H1 (cell line): Measurements from ENCODE around the gene RAD51B. TPM values are rescaled to one million over a fixed set of nuclear protein-coding genes. Genes with fewer than 3 reads are reported as not detected.

Source experiments
- CTCF ChIA-PET: fragments of 300-600 bp; sonication (Branson Sonifier 250); formaldehyde crosslinking; loops from one replicate; lab custom pipeline; 2021; ENCODE audit not compliant: partially characterized antibody; lab: Charles Lee
- POLR2A ChIA-PET: fragments of 300-600 bp; sonication (Branson Sonifier 250); formaldehyde crosslinking; loops from one replicate; lab custom pipeline; 2021; ENCODE audit warnings: inconsistent platforms; ENCODE audit not compliant: partially characterized antibody; lab: Charles Lee
- DNase-seq, 2 experiments: peaks; one replicate each; pipeline versions ENCODE4 v3.0.0 to v3.0.0-alpha.2; 2010 to 2022; ENCODE audit warnings: low spot score in 2 of 2, low read depth in 1 of 2, mixed read lengths in 1 of 2
- FAIRE-seq: peaks from 2 replicates; lab custom pipeline; 2011; peaks lifted over from hg19 to GRCh38; lab: Jason Lieb, UNC
- H2AFZ ChIP-seq: 2 replicates; pipeline ENCODE4 v1.8.1; 2012; ENCODE audit warnings: low read length, inconsistent platforms
- H2AK5ac ChIP-seq: 2 replicates; pipeline ENCODE4 v1.6.1; 2013; ENCODE audit warnings: low read depth, low read length
- H2BK120ac ChIP-seq: replicated peaks from 2 replicates; pipeline ENCODE3; 2013; ENCODE audit warnings: low read depth, low read length, inconsistent platforms
- H2BK12ac ChIP-seq: 2 replicates; pipeline ENCODE4 v1.6.1; 2013; ENCODE audit warnings: low read depth, low read length
- H2BK15ac ChIP-seq: 2 replicates; pipeline ENCODE4 v1.6.1; 2013; ENCODE audit warnings: low read length
- H2BK20ac ChIP-seq: 2 replicates; pipeline ENCODE4 v1.6.1; 2013; ENCODE audit warnings: low read length
- H2BK5ac ChIP-seq: 2 replicates; pipeline ENCODE4 v1.6.1; 2013; ENCODE audit warnings: low read depth, low read length
- H3K14ac ChIP-seq: 2 replicates; pipeline ENCODE4 v1.6.1; 2013; ENCODE audit warnings: inconsistent platforms; ENCODE audit not compliant: insufficient read length
- H3K18ac ChIP-seq: 2 replicates; pipeline ENCODE4 v1.6.1; 2013; ENCODE audit warnings: low read length; ENCODE audit errors: extremely low read depth
- H3K23ac ChIP-seq: 2 replicates; pipeline ENCODE4 v1.6.1; 2013; ENCODE audit warnings: inconsistent platforms; ENCODE audit not compliant: insufficient read length
- H3K23me2 ChIP-seq: 2 replicates; pipeline ENCODE4 v1.6.1; 2013; ENCODE audit warnings: low read depth, low read length
- H3K27ac ChIP-seq: 2 replicates; pipeline ENCODE4 v1.6.1; 2011; ENCODE audit warnings: low read depth, low read length, inconsistent platforms
- H3K27me3 ChIP-seq, 4 experiments: replicated peaks in 1 of 4; 1 replicate in 1 of 4; 2 replicates in 3 of 4; pipeline versions ENCODE4 v1.6.1 to v1.8.1; 2011 to 2013; ENCODE audit warnings: low read length in 3 of 4, mild to moderate bottlenecking in 3 of 4, inconsistent platforms in 2 of 4, mixed read lengths in 2 of 4, moderate library complexity in 1 of 4; ENCODE audit not compliant: control insufficient read depth in 3 of 4, insufficient read depth in 3 of 4; ENCODE audit errors: extremely low read depth in 1 of 4
- H3K36me3 ChIP-seq, 4 experiments: 2 replicates each; pipeline versions ENCODE4 v1.6.1 to v1.8.1; 2011 to 2013; ENCODE audit warnings: mild to moderate bottlenecking in 4 of 4, low read length in 3 of 4, moderate library complexity in 2 of 4, control low read depth in 1 of 4, inconsistent platforms in 1 of 4; ENCODE audit not compliant: insufficient read depth in 4 of 4, control insufficient read depth in 2 of 4
- H3K4ac ChIP-seq: replicated peaks from 2 replicates; pipeline ENCODE3; 2013; ENCODE audit warnings: low read length, low read depth, mixed read lengths, inconsistent platforms; ENCODE audit not compliant: insufficient read length
- H3K4me1 ChIP-seq, 4 experiments: replicated peaks in 1 of 4; 1 replicate in 1 of 4; 2 replicates in 3 of 4; pipeline versions ENCODE4 v1.6.1 to v1.8.1; 2011 to 2013; ENCODE audit warnings: low read length in 3 of 4, inconsistent platforms in 2 of 4, mixed read lengths in 1 of 4; ENCODE audit not compliant: insufficient read depth in 4 of 4, control insufficient read depth in 3 of 4
- H3K4me2 ChIP-seq, 2 experiments: 2 replicates each; pipeline versions ENCODE4 v1.6.1 to v1.8.1; 2011 to 2013; ENCODE audit warnings: low read depth in 2 of 2, low read length in 2 of 2, control low read depth in 1 of 2, inconsistent platforms in 1 of 2, mild to moderate bottlenecking in 1 of 2; ENCODE audit not compliant: insufficient read depth in 1 of 2
- H3K4me3 ChIP-seq, 4 experiments: fragments of 200-600, 300-600 bp in 1 of 4; sonication (generic), shearing (Covaris generic), sonication (Bioruptor Twin) in 1 of 4; 2 replicates each; pipeline versions ENCODE4 v1.5.1 to v1.8.1; 2011 to 2016; ENCODE audit warnings: low read length in 4 of 4, low read depth in 3 of 4, control low read depth in 2 of 4, inconsistent platforms in 2 of 4, mild to moderate bottlenecking in 2 of 4, mixed read lengths in 1 of 4, moderate library complexity in 1 of 4; ENCODE audit not compliant: insufficient read depth in 2 of 4; ENCODE audit errors: extremely low read depth in 1 of 4
- H3K56ac ChIP-seq: replicated peaks from 2 replicates; pipeline ENCODE3; 2013; ENCODE audit warnings: low read depth, mild to moderate bottlenecking, mixed read lengths, low read length, inconsistent platforms; ENCODE audit not compliant: insufficient read length
- H3K79me1 ChIP-seq: 2 replicates; pipeline ENCODE4 v1.6.1; 2013; ENCODE audit warnings: low read depth, low read length, control low read depth
- H3K79me2 ChIP-seq, 2 experiments: 2 replicates each; pipeline versions ENCODE4 v1.6.1 to v1.8.1; 2012 to 2013; ENCODE audit warnings: low read length in 2 of 2, mild to moderate bottlenecking in 2 of 2, inconsistent platforms in 1 of 2; ENCODE audit not compliant: insufficient read depth in 2 of 2, control insufficient read depth in 1 of 2
- H3K9ac ChIP-seq, 4 experiments: replicated peaks in 1 of 4; 1 replicate in 1 of 4; 2 replicates in 3 of 4; pipeline versions ENCODE4 v1.6.1 to v1.8.1; 2011 to 2013; ENCODE audit warnings: low read depth in 3 of 4, low read length in 3 of 4, control low read depth in 2 of 4, mild to moderate bottlenecking in 2 of 4, moderate library complexity in 2 of 4, inconsistent platforms in 1 of 4; ENCODE audit errors: extremely low read depth in 1 of 4
- H3K9me3 ChIP-seq, 2 experiments: 2 replicates each; pipeline versions ENCODE4 v1.6.1 to v1.8.1; 2012 to 2013; ENCODE audit warnings: mild to moderate bottlenecking in 2 of 2, moderate library complexity in 2 of 2, control low read depth in 1 of 2, inconsistent platforms in 1 of 2, low read depth in 1 of 2, low read length in 1 of 2, mixed read lengths in 1 of 2; ENCODE audit not compliant: insufficient read depth in 2 of 2
- H4K20me1 ChIP-seq, 2 experiments: replicated peaks in 1 of 2; 2 replicates each; pipeline versions ENCODE3 to v1.8.1; 2011 to 2013; ENCODE audit warnings: inconsistent platforms in 2 of 2, low read length in 2 of 2, mild to moderate bottlenecking in 1 of 2; ENCODE audit not compliant: insufficient read depth in 2 of 2, control insufficient read depth in 1 of 2
- H4K5ac ChIP-seq: 2 replicates; pipeline ENCODE4 v1.6.1; 2013; ENCODE audit warnings: low read length, low read depth, mixed read lengths, inconsistent platforms; ENCODE audit not compliant: insufficient read length
- H4K8ac ChIP-seq: 2 replicates; pipeline ENCODE4 v1.8.0; 2013; ENCODE audit warnings: mild to moderate bottlenecking, moderate library complexity, low read length, inconsistent platforms; ENCODE audit not compliant: insufficient read depth; ENCODE audit errors: extremely low read depth
- H4K91ac ChIP-seq: replicated peaks from 2 replicates; pipeline ENCODE3; 2013; ENCODE audit warnings: low read length, mixed read lengths, inconsistent platforms; ENCODE audit not compliant: insufficient read length
- GABPA ChIP-seq: IDR thresholded peaks from 2 replicates; pipeline ENCODE4 v1.6.1; 2011; ENCODE audit warnings: mild to moderate bottlenecking, low read length, moderate library complexity, borderline replicate concordance; ENCODE audit not compliant: insufficient read depth
- HDAC6 ChIP-seq: IDR thresholded peaks from one replicate; pipeline ENCODE4 v1.7.1; 2012; ENCODE audit warnings: low read depth, mild to moderate bottlenecking, inconsistent platforms, low read length, moderate library complexity
- JUN ChIP-seq: IDR thresholded peaks from 2 replicates; pipeline ENCODE4 v1.6.1; 2011; ENCODE audit warnings: low read depth, mild to moderate bottlenecking, improper control_type of control experiment, low read length
- KDM5A ChIP-seq: fragments of 200-600 bp; IDR thresholded peaks from 2 replicates; pipeline ENCODE4 v1.7.1; 2012; ENCODE audit warnings: mild to moderate bottlenecking, low read length, inconsistent platforms, mixed read lengths
- MAFK ChIP-seq: IDR thresholded peaks from 2 replicates; pipeline ENCODE4 v1.6.1; 2012; ENCODE audit warnings: low read depth, mild to moderate bottlenecking, improper control_type of control experiment, low read length
- POLR2A ChIP-seq, 2 experiments: IDR thresholded peaks; 1 replicate in 1 of 2; 2 replicates in 1 of 2; pipeline ENCODE4 v1.6.1; 2011; ENCODE audit warnings: low read depth in 2 of 2, low read length in 2 of 2, mild to moderate bottlenecking in 2 of 2; ENCODE audit errors: control extremely low read depth in 1 of 2
- POLR2AphosphoS5 ChIP-seq: IDR thresholded peaks from 2 replicates; pipeline ENCODE4 v1.6.1; 2011; ENCODE audit warnings: low read depth, low read length
- SP1 ChIP-seq: IDR thresholded peaks from 2 replicates; pipeline ENCODE4 v1.6.1; 2011; ENCODE audit warnings: low read depth, low read length
- SP4 ChIP-seq: IDR thresholded peaks from 2 replicates; pipeline ENCODE4 v1.6.1; 2012; ENCODE audit warnings: low read length, inconsistent platforms
- SUZ12 ChIP-seq: fragments of 200-600 bp; sonication (generic); IDR thresholded peaks from 2 replicates; pipeline ENCODE4 v1.6.1; 2012; ENCODE audit warnings: mild to moderate bottlenecking, inconsistent platforms, low read length, moderate library complexity, mixed read lengths
- WGBS, 2 experiments: shearing (Covaris generic) in 1 of 2; methylation state at CpG; one replicate each; pipeline versions ENCODE4 v1.1.6 to v1.1.7; 2013 to 2015; ENCODE audit warnings: low lambda C conversion rate in 2 of 2, mixed read lengths in 2 of 2, inconsistent platforms in 1 of 2, low coverage in 1 of 2, missing lambda C conversion rate in 1 of 2; ENCODE audit not compliant: insufficient replicate concordance in 2 of 2, insufficient coverage in 1 of 2, insufficient read length in 1 of 2; ENCODE audit errors: extremely low coverage in 1 of 2, missing lambda C conversion rate in 1 of 2; 5-methylcytosine and 5-hydroxymethylcytosine counted together
- polyA plus RNA-seq, 7 experiments: library from polyadenylated mRNA; depleted of rRNA in 3 of 7; stranded (reverse) in 5 of 7; unstranded in 2 of 7; fragments of >200 nt in 5 of 7; fragments of 200-250 nt in 2 of 7; gene quantifications; 1 replicate in 5 of 7; 2 replicates in 1 of 7; 4 replicates in 1 of 7; pipeline versions ENCODE4 v1.2.1 to v1.2.3, GENCODE V29; 2011 to 2013; ENCODE audit warnings: missing spikeins in 2 of 7, mixed read lengths in 2 of 7
- total RNA-seq: library from RNA; stranded (reverse); fragmentation: NEBNext Ultra II Directional; extraction: Animal tissue kit (Norgen Biotek cat#: 25700); gene quantifications from 2 replicates; pipeline ENCODE4 v1.2.1, GENCODE V29; 2021
- TF ChIP-seq, protein P1 (sequence below): IDR thresholded peaks from 2 replicates; pipeline ENCODE4 v1.6.1; 2012; ENCODE audit warnings: low read length, inconsistent platforms

The RAD51B gene
- total and polyA plus RNA-seq, 2 of the 8 experiments (the other 6 are each of a cell fraction or from before 2014, with no cell fraction given) = 3.9 to 14.9 TPM

DNA sequence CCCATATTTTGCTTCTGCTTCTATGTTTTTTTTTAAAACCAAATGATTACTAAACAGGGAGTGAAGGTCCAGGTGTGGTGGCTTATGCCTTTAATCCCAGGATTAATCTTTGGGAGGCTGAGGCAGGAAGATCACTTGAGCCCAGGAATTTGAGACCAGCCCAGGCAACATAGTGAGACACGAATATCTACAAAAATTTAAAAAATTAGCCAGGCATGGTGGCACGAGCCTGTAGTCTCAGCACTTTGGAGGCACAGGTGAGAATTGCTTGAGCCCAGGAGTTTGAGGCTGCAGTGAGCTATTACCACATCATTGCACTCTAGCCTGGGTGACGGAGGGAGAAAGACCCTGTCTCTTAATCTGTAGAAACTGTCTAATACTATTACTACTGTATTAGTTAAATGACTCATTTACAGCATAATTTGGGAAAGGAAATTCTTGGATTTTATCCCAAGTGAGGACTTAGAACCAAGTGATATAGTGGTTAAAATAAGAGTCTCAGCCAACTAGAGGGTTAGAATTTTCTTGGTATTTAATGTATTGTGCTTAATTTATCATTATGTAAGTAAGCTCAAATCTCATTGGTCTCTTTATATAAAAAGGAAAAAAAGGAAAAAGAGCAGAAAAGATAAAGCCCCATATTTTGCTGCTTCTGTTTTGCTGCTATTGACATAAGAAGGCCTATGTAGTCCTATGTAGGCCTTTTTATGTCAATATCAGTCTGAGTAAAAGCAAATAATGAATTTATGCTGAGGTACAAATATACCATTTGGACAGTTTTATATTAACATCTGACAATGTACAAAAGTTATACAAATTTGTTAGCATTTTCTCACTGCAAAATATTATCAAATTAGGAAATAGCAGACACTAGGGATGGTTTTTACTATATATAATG lies 163.4 kb downstream of the RAD51B start:
- Histone ChIP-seq H2BK20ac (no peak overlapping the region), H2BK5ac (no peak overlapping the region), H2BK120ac (no peak overlapping the region), H3K9me3 (no peaks in the 10 kb centered on the region), H3K23me2 (no peaks in the 10 kb centered on the region), H4K5ac (no peak overlapping the region), H3K79me1 (no peaks in the 10 kb centered on the region), H2AK5ac (no peak overlapping the region), H3K27ac (no peak overlapping the region), H3K4ac (no peak overlapping the region), H3K14ac (no peak overlapping the region), H4K91ac (no peak overlapping the region), H3K4me3 (no peak overlapping the region), H2AFZ (no peak overlapping the region), H4K20me1 (no peaks in the 10 kb centered on the region), H3K4me1 (peaks cover 0 to 4% (median under 1%) of the 10 kb centered on the region in 4 experiments; a peak in 2 of 7 replicates), H3K36me3 (no peaks in the 10 kb centered on the region), H3K27me3 (no peaks in the 10 kb centered on the region), H3K4me2 (no peak overlapping the region), H2BK15ac (no peak overlapping the region), H3K79me2 (no peaks in the 10 kb centered on the region), H3K56ac (no peak overlapping the region), H2BK12ac (no peak overlapping the region), H4K8ac (no peak overlapping the region), H3K18ac (no peak overlapping the region), H3K23ac (no peak overlapping the region), H3K9ac (no peak overlapping the region)
- ChIA-PET CTCF (interaction anchor here (0.7 to 1.3 kb wide), 2 partner anchors 16 to 371 kb away, joined by 3 to 4 read pairs; no protein-coding TSS in a partner anchor), POLR2A (interaction anchor here (0.9 kb wide), 1 partner anchor 140 kb away, joined by 3 read pairs; no protein-coding TSS in a partner anchor)
- no peak for DNase-seq
- no peak for FAIRE-seq
- 76% methylated on average over 3 of the region's 3 CpGs; no CpG with 5 or more reads in 1 of the 2 experiments for WGBS, 2 experiments
- TF ChIP-seq JUN (no peak), MAFK (no peak), GABPA (no peak), POLR2AphosphoS5 (no peak), SP1 (no peak), SP4 (no peak), POLR2A (IDR thresholded peaks at IDR 0.05; ENCODE audit: control extremely low read depth in 1 of 2, low read depth in 2 of 2, low read length in 2 of 2) (no peak), KDM5A (no peak), HDAC6 (no peak), SUZ12 (no peak)
- TF ChIP-seq, protein P1, sequence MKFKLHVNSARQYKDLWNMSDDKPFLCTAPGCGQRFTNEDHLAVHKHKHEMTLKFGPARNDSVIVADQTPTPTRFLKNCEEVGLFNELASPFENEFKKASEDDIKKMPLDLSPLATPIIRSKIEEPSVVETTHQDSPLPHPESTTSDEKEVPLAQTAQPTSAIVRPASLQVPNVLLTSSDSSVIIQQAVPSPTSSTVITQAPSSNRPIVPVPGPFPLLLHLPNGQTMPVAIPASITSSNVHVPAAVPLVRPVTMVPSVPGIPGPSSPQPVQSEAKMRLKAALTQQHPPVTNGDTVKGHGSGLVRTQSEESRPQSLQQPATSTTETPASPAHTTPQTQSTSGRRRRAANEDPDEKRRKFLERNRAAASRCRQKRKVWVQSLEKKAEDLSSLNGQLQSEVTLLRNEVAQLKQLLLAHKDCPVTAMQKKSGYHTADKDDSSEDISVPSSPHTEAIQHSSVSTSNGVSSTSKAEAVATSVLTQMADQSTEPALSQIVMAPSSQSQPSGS = no peak
